ENCODE data around the gene GNG4.

GNG4 gene

GRCh38 chr1:235613602-235614001 is 36.0 kb downstream of the GNG4 start:
- no peaks in the 10 kb centered on the region for H3K9me3 ChIP-seq (ENCODE audit: control insufficient read depth, low read length)
- no peaks in the 10 kb centered on the region for H3K36me3 ChIP-seq (ENCODE audit: control insufficient read depth, insufficient read depth, low read length)
- H3K27ac ChIP-seq = no peak overlapping the region
- no peak overlapping the region for H3K4me2 ChIP-seq (ENCODE audit: low read length)
- TF ChIP-seq CTCF (IDR thresholded peaks at IDR 0.05) = no peak
- no peak overlapping the region for H3K4me3 ChIP-seq (ENCODE audit: low read depth, low read length)
- no peaks in the 10 kb centered on the region for H3K4me1 ChIP-seq
- no peak overlapping the region for H3K9ac ChIP-seq
- no peaks in the 10 kb centered on the region for H3K79me2 ChIP-seq
- no peak overlapping the region for H2AFZ ChIP-seq
- H3K27me3 ChIP-seq (ENCODE audit: control insufficient read depth, insufficient read depth, low read length) = no peaks in the 10 kb centered on the region

GRCh38 chr1:235612761-235613160 is 36.8 kb downstream of the GNG4 start:
- Histone ChIP-seq H3K36me3 (ENCODE audit: control insufficient read depth, insufficient read depth, low read length) (no peaks in the 10 kb centered on the region), H3K4me3 (ENCODE audit: low read depth, low read length) (no peak overlapping the region), H3K79me2 (no peaks in the 10 kb centered on the region), H3K4me1 (no peaks in the 10 kb centered on the region), H3K27me3 (ENCODE audit: control insufficient read depth, insufficient read depth, low read length) (no peaks in the 10 kb centered on the region), H2AFZ (no peak overlapping the region), H3K27ac (no peak overlapping the region), H3K4me2 (ENCODE audit: low read length) (no peak overlapping the region), H3K9ac (no peak overlapping the region), H3K9me3 (ENCODE audit: control insufficient read depth, low read length) (no peaks in the 10 kb centered on the region)
- no peak for TF ChIP-seq CTCF (IDR thresholded peaks at IDR 0.05)

GRCh38 chr1:235610157-235610556 is 39.4 kb downstream of the GNG4 start:
- Histone ChIP-seq H3K4me2 (ENCODE audit: low read length) (no peak overlapping the region), H3K4me3 (ENCODE audit: low read depth, low read length) (no peak overlapping the region), H3K4me1 (no peaks in the 10 kb centered on the region), H3K27me3 (ENCODE audit: control insufficient read depth, insufficient read depth, low read length) (no peaks in the 10 kb centered on the region), H2AFZ (no peak overlapping the region), H3K9ac (no peak overlapping the region), H3K9me3 (ENCODE audit: control insufficient read depth, low read length) (no peaks in the 10 kb centered on the region), H3K27ac (no peak overlapping the region), H3K36me3 (ENCODE audit: control insufficient read depth, insufficient read depth, low read length) (no peaks in the 10 kb centered on the region), H3K79me2 (no peaks in the 10 kb centered on the region)
- TF ChIP-seq CTCF (IDR thresholded peaks at IDR 0.05) = no peak

- TF ChIP-seq CTCF (IDR thresholded peaks at IDR 0.05) = no peak
- H2AFZ ChIP-seq = no peak overlapping the region
- H3K4me2 ChIP-seq (ENCODE audit: low read length) = no peak overlapping the region
- H3K79me2 ChIP-seq = no peaks in the 10 kb centered on the region
- no peaks in the 10 kb centered on the region for H3K27me3 ChIP-seq (ENCODE audit: control insufficient read depth, insufficient read depth, low read length)
- no peaks in the 10 kb centered on the region for H3K9me3 ChIP-seq (ENCODE audit: control insufficient read depth, low read length)
- H3K9ac ChIP-seq = no peak overlapping the region
- H3K36me3 ChIP-seq (ENCODE audit: control insufficient read depth, insufficient read depth, low read length) = no peaks in the 10 kb centered on the region
- no peak overlapping the region for H3K4me3 ChIP-seq (ENCODE audit: low read depth, low read length)
- H3K27ac ChIP-seq = no peak overlapping the region
- no peaks in the 10 kb centered on the region for H3K4me1 ChIP-seq
These were observed 41.3 kb downstream of the GNG4 start for GRCh38 chr1:235608278-235608677.

- no peak for TF ChIP-seq CTCF (IDR thresholded peaks at IDR 0.05)
- Histone ChIP-seq H2AFZ (no peak overlapping the region), H3K4me1 (no peaks in the 10 kb centered on the region), H3K79me2 (no peaks in the 10 kb centered on the region), H3K4me2 (ENCODE audit: low read length) (no peak overlapping the region), H3K36me3 (ENCODE audit: control insufficient read depth, insufficient read depth, low read length) (no peaks in the 10 kb centered on the region), H3K27ac (no peak overlapping the region), H3K4me3 (ENCODE audit: low read depth, low read length) (no peak overlapping the region), H3K9ac (no peak overlapping the region), H3K9me3 (ENCODE audit: control insufficient read depth, low read length) (no peaks in the 10 kb centered on the region), H3K27me3 (ENCODE audit: control insufficient read depth, insufficient read depth, low read length) (no peaks in the 10 kb centered on the region)
These were observed 42.3 kb downstream of the GNG4 start for GRCh38 chr1:235607284-235607683.

Data from parathyroid adenoma (tissue), 2 donors.